HG03575 (cell line): ENCODE measurements around the gene HEPN1.

Source experiments
- ATAC-seq: cut with Tn5 transposase; IDR thresholded peaks from one replicate; pipeline ENCODE4 v1.9.1; 2021; ENCODE audit not compliant: unreplicated experiment, insufficient number of reproducible peaks, low FRiP score; ENCODE audit errors: extremely low read depth

Gene HEPN1

DNA sequence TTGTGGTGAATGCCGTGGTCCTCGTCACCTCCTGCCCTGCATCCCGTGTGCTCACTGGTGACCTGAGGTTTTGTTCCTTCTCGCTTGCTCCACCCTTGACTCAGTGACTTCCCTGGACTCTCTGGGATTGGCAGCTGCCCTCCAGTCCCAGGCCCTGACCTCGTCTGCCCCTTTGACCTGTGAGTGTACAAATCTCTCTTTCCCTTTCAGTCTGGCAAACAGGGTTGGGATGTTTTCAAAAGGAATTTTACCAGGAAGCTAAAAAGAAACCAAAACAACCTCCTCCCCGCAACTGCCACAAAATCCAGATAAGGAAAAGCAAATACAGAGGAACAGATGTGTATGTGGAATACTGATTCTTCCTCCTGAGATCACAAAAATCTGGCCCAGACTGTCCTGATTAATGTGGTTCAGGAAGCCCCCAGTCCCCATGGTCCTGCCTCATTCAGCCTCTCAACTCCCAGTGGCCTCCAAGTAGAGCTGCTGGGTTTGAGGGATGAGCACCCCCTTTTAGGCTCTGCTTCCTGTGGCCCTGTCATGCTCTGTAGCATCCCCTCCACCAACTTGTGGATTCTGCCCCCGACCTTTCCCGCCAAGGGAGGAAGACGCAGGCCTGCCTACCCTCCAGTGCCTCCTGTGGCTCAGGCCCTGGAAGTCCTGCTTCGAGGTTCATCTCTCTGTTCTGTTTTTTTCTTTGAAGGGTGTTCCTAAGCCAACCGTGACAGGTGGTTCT, 36.5 kb upstream of the HEPN1 start:
- no peak for ATAC-seq

DNA sequence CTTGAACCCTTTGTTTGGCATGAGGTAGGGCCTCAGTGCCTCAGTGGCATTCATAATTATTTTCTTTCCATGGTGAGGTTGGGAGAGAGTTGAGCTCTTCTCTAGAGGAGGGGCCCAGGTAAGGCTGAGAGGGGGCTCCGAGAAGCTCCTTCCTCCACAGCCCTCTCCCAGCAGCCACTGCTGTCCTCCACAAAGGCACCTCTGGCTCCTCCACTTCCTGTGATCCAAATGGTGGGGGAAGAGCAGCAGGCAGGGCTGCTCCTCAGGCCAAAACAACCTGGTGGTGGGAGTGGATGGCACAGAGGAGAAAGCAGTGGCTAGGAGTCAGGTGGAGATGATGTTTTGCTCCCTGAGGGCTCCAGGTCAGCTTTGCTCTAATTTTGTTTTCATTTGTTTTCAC, 34.7 kb upstream of the HEPN1 start:
- ATAC-seq = no peak

DNA sequence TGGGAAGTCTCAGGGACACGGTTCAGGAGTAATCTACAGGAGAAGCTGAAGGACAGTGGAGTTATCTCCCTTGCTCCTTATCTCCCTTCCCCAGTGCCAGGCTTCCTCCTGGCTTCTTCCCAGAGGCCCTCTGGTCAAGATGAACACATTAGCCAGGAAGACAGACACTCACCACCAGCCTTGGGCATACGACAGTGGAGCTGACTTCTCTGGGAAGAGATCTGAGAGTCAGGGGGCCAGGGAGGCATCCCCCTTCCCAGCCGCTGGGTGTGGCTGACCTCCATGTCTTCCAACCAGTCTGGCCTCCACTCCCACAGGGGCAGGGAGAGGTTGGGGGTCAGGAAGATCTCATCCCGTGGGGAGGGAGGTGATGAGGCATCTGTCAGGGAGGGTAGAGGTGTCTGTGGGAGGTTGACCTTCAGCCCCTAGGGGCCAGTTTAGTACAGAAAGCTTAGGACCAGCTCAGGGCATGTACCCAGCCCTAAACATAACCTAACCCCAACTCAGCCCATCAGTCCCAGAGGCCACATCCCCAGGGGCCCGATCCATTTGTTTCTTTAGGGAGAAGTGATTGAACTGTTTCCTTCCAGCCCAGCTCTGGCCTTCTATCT, 34.1 kb upstream of the HEPN1 start:
- ATAC-seq = no peak

DNA sequence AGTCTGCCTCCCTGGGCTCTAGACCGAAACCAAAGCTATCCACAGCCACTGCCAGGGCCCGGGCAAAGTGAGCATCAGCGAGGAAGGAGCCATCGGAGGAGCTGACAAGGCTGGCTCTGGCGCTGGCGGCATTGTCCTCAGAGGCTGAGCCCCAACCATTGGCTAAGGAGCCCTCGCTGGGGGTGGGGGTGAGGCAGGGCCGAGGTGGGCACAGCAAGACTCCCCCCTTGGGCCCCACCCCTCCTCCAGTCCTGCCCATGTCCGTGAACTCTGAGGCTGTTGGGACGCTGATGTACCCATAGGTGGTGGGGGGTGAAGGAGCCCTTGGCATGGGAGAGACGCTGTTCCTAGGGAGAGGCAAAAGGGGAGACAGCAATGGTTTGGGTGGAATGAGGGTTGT, 32.6 kb upstream of the HEPN1 start:
- ATAC-seq = no peak

DNA sequence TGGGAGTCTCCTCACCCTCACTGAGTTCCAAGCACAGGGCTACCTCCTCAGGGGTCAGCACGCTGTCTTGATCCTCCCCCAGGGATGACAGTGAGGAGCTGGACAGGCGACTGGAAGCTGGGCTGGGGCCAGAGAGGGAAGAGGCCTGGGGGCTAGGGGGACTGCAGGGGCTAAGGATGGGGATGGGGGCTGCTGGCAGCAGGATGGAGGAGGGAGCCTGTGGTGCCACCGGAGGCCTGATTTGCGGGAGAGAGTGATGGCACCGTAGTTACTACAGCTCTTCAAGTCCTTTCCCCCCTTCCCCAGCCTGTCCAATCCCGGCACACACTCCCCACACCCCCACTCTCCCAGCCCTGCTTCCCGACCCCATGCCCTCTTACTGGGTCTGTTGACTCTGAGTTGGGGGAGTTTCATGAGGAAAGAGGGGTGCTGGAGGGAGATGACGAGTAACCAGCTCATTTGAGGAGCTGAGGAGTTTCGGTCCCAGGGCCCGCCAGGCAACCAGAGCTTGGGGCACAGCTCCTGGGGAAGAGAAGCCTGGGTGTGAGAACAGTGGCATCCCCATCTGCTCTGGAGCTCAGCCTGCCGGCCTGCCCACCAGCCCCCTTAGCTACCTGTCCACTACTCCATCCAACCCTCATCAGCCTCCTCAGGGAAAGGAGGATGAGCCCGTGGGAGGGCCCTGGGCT, 31.9 kb upstream of the HEPN1 start:
- ATAC-seq = no peak

DNA sequence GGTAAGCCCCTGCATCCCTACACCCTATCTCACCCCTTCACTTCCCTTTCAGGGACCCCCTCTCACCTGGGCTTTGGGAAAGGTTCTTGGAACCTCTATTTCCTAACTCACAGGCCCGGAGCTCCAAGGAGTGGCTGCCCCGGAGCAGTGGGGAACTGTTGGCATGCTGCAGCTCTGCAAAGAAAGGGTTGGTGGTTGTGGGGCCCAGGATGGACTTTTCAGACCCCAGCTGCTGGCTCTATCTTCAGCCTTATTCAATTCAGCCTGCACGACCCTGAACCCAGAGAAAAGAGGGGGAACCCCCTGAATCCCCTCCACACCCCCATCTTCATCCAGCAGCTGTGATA, 31.4 kb upstream of the HEPN1 start:
- ATAC-seq = no peak

DNA sequence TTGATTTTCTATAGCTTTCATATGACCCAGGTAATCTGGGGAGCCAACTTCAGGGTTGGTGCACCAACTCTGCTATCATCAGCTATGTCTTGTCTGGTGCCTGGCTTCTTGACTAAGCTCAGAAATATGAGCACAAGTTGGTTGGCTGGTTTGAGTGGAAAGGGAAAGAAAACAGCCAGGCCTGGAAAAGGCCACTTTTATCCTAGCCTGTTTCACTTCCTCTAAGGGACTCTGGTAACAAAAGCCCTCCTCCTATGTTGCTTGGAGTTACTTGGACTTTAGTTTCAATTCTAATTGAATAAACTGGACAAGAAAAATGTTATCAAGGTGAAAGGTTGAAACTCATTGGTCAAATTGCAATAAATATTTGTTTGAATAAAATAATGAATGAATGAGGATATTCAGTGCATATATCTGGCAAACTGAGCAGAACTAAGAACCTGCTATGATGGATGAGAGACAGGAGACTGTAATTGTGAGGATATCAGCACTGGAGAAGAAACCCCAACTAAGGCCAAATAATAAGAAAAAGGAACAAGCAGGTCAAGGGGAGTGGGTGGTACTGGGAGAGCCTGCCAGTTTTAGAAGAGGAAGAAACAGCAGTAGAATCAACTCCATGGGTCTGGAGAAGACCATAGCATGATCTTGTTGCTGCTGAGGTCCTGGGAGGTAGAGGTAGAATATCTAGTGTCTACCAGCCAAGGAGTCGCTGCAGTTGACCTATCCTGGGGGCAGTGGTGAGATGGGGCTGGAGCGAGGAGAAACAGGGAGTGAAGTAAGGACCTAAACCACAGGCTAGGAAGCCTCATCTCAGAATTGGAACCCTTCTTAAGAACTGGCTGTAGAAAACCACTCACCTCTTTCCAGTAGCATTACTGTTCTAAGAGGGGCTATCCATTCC, 29.6 kb upstream of the HEPN1 start:
- ATAC-seq = no peak

DNA sequence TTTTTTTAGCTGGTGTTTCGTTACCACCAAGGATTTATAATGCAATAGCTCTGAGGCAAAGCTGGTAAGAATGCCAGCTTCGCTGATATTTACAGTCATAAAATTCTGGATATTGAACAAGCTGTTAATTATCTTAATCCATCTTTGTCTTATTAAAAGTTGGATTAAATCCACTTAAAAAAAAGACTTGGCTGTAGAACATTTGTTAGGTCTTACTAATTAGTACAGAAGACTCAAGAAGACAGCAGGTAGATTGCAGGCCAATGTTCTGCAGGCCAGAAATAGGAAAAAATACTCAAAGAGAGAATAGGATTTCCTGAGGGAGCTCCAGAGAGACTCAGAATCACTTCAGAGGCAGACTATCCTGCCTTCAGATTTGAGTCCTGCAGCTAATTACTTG, 28.9 kb upstream of the HEPN1 start:
- ATAC-seq = no peak

DNA sequence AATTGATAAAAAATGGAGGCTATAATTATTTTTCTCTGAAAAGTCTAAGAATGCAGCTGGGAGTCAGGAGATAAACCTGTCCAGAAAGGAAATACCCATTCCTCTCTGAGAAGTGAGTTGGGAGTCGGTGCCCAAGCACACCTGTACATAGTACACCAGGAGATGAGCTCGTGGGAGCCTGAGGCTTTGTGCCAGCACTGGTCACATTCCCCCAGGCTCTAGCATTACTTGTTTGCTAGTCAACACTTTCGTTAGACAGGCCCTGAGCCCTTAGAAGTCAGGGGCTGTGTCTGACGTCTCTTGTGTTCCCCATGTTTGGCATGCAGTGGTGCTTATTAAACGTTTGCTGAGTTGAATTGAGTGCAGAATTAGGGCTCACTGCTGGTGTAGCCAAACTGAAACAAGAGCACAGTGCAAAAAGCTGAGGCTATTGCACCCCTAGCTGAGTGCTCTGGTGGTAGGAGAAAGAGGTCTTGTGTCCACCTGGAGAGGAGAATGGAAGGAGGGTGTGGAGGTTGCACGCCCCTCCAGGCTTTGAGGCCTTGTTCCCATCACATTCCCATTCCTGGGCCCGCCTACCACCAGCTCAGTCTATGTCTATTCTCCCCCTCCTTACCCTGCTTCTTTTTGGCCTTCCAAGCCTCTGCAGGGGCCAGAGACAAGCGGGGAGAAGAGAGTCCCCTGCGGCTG, 28.2 kb upstream of the HEPN1 start:
- no peak for ATAC-seq

DNA sequence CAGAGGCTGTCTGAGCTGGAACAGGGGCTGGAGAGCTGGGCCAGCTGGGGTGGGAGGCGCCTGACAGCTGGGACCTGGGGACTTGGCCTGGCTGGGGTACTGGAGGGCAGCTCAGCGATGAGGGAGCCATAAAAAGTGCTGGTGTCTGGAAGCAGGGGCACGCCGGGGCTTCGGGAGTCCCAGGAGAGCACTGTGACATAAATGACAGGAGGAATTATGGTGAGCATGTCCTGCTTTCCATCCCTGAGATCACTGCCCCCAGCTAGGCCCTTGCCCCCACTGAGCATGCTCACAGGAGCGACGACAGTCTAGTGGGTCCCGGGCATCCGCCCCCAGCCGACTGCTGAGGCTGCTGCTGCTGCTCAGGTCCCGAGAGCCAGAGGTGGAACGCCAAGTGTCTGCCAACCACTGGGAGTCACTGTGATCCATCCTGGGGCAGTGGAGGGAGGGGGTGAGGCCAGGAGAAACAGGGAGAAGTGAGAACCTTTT, 27.6 kb upstream of the HEPN1 start:
- ATAC-seq = no peak

DNA sequence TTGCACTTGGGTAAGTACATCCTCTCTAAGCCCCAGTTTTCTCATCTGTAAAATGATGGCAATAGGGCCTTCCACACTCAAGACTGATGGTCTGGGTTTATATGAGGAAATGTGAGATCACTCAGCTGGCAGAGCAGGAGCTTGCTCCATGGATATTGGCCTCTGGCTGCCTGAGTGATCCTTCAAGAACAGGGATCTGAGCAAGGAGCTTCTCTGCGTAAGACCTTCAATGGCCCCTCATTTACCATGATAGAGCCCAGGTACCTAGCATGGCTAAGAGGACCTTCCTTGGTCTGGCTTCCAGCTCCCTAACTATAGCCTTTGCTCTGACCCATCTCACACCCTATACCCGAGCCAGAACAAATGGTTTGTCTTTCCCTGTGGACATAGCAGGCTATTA, 26.9 kb upstream of the HEPN1 start:
- ATAC-seq = no peak

DNA sequence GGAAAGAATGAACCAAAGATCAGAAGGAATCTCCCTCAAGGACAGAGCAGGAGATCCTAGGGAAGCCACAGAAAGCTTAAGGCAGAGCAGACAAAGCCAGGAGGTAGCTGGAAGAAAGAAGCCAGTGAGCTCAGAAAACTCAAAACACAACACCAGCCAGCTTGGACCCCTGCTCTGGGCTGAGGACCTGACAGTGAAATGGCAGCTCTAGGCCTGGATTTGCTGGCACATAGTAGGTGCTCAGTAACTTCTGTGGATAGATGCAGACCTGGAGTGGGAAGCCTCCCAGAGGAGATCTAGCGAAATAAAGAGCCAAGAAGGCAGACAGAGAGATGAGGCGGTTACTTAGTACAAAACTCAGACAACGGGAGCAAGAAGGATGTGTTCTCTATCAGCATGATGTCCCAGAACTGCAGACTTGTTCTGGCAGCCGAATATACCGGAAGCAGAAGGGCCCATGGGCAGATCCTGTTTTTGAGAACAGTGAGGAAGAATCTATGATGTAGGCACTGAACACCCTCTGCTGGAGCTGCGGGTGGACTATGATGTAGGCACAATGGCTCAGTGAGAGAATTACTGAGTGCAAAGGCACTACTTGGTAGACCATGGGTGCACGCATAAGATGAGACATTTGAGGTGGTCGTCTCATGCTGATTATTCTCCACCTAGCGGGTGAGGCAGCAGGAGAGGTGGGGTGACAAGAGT, 26.1 kb upstream of the HEPN1 start:
- no peak for ATAC-seq

DNA sequence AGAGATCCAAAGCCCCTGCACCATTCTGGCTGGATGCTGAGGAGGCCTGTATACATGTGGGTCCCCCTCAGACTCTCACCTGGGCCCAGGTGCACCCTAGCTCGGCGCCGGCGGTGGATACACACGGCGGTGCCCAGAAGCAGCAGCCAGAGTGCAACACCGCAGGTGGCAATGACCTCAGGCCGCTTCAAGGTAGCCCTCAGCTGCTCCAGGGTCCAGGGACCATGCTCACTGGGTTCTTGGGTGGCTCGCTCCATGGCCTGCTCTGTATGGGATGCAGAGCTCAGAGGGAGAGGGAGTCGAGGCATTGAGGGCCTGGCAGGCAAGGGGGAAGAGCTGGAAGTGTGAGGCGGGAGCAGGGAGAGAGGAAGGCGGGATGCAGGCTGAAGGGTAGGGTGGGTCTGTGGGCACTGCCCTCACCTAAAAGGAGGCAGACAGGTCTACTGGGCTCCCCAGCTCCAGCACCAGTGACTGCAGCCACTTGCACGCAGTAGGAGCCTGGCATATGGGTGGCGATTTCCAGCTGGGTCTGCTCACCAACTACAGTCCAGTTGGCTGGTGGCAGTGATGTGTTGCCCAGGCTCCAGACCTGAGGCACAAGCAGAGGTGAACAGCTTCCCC, 25.2 kb upstream of the HEPN1 start:
- ATAC-seq = no peak

DNA sequence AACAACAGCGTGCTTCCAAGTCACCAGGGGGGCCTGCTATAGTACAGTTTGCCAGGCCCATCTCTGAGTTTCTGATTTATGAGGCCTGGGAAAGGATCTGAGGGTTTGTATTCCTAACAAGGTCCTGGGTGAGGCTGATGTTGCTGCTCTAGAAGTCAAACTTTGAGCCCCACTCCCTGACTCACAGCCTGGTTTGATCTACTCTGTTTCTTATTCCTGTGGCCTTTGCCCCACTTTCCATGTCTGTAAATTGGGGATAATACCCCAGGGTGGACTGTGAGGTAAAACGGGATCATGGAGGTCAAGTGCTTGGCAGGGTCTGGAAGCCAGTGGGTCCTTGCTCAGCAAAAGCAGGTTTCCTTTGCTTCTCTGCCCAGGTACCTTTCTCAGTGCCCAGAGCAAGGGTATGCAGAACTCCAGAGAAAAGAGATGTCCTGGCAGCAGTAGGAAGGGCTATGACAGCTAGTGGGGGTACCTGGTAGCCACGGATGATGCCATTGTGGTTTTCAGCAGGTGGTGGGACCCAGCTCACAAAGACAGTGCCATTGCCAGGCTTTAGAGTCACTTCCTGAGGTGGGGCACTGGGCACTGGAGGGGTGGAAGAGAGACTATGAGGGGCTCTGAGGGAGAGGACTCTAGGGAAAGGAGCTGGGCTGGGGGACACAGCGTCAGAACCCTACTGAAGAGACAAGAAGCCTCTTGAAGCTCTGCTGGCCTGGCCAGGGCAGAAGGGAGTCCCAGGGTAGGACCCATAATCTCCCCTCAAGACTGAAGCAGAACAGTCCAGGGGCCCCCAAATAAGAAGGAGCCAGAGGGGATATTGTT, 24.2 kb upstream of the HEPN1 start:
- ATAC-seq = no peak

DNA sequence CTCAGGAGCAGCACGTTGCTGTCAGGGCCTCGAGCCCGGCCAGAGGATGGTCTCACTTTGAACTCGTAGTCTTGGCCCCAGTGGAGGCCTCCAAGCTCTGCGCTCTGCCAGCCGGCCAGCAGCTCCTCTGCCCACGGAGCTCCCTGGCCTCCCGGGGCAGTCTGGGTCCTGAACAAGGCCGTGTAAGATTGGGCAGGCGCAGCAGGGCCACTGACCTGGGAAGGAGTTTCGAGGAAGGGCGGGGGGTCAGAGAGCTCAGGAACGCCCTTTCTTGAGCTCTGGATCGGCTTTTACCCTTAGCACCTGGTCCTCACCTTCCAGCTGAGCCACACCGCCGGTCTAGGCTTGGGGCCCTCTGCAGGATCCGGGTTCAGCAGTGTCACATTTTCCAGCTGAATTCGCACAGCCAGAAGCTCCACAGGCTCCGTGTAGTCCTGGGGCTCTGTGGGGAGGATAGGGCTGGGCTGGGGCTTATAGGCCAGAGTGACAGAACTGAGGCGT, 23.5 kb upstream of the HEPN1 start:
- no peak for ATAC-seq

DNA sequence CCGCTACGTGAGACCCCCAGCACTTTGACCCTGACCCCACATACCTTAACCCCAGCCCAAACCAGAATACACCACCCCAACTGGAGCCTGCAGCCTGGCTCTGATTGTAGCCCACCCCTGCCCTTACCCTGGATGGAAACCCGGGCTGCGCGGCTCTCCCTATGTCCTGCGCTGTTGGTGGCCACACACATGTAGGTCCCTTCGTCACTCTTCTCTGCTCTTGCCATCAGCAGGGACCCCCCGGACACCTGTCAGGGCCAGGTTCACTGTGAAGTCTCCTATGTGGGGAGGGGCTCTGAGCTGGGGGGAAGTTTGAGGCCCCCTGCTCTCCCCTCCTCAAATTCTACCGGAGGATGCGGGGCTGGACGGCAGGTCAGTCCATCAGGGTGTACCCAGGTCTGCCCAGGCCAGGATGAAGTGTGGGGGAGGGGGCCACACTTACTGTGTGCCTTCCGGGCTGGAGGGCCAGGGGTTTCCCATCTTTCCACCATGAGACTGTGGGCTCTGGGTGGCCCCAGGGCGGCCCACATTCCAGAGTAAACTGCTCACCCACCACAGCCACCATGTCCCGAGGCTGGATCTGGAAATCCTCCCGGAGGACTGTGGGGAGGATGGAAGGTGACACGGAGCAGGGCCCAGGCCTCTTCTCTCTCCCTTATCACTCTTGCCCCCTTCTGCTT, 22.8 kb upstream of the HEPN1 start:
- ATAC-seq = no peak
